Body of pancreas (tissue), 4 donors: ENCODE results near the gene CSF2.

Experiments
- POLR2A ChIP-seq, 3 donors: fragments of 450-650 bp; IDR thresholded peaks; one replicate each; pipeline ENCODE4 v1.6.1; 2016; ENCODE audit warnings: antibody characterized with exemption in 3 of 3, mild to moderate bottlenecking in 2 of 3
- TF ChIP-seq, protein P1 (sequence below), 7 experiments: fragments of 450-650 bp in 4 of 7; fragments of 200-600 bp in 3 of 7; sonication (generic) in 3 of 7; IDR thresholded peaks; one replicate each; pipeline ENCODE4 v1.5.1; 2016 to 2019; ENCODE audit warnings: antibody characterized with exemption in 7 of 7

- TF ChIP-seq, protein P1, sequence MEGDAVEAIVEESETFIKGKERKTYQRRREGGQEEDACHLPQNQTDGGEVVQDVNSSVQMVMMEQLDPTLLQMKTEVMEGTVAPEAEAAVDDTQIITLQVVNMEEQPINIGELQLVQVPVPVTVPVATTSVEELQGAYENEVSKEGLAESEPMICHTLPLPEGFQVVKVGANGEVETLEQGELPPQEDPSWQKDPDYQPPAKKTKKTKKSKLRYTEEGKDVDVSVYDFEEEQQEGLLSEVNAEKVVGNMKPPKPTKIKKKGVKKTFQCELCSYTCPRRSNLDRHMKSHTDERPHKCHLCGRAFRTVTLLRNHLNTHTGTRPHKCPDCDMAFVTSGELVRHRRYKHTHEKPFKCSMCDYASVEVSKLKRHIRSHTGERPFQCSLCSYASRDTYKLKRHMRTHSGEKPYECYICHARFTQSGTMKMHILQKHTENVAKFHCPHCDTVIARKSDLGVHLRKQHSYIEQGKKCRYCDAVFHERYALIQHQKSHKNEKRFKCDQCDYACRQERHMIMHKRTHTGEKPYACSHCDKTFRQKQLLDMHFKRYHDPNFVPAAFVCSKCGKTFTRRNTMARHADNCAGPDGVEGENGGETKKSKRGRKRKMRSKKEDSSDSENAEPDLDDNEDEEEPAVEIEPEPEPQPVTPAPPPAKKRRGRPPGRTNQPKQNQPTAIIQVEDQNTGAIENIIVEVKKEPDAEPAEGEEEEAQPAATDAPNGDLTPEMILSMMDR (IDR thresholded peaks at IDR 0.05), result peak in 5 of 7 experiments; percentile 14 to 44 (median 25)
- no peak for TF ChIP-seq POLR2A (IDR thresholded peaks at IDR 0.05)
Measured at GRCh38 chr5:132065351-132065937, 8.1 kb upstream of the CSF2 start.
